NCI-H2171 treated with DMSO at 0.1 percent for 48 hours (cell line): Measurements from ENCODE around the gene PTPRN2.
"Not testable (repeated sequence)": the region's sequence is repeated elsewhere in the genome, so short reads cannot be mapped to it uniquely, and the experiment has no call there.

Source experiments
- DNase-seq: peaks from one replicate; lab custom pipeline; 2025; lab: John Stamatoyannopoulos, UW

Gene PTPRN2

DNA sequence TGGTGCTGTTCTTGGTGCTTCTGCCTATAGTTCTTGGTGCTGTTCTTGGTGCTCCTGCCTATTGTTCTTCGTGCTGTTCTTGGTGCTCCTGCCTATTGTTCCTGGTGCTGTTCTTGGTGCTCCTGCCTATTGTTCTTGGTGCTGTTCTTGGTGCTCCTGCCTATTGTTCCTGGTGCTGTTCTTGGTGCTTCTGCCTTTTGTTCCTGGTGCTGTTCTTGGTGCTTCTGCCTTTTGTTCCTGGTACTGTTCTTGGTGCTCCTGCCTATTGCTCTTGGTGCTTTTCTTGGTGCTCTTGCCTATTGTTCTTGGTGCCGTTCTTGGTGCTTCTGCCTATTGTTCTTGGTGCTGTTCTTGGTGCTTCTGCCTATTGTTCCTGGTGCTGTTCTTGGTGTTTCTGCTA lies 71.1 kb downstream of the PTPRN2 start:
- no peak for DNase-seq

GRCh38 chr7:158512869-158513268 lies 74.8 kb downstream of the PTPRN2 start:
- DNase-seq: no peak

- DNase-seq: no peak
These were observed 75.6 kb downstream of the PTPRN2 start for GRCh38 chr7:158512042-158512441.

- DNase-seq: no peak
These were observed 78.7 kb downstream of the PTPRN2 start for GRCh38 chr7:158508802-158509385.

DNA sequence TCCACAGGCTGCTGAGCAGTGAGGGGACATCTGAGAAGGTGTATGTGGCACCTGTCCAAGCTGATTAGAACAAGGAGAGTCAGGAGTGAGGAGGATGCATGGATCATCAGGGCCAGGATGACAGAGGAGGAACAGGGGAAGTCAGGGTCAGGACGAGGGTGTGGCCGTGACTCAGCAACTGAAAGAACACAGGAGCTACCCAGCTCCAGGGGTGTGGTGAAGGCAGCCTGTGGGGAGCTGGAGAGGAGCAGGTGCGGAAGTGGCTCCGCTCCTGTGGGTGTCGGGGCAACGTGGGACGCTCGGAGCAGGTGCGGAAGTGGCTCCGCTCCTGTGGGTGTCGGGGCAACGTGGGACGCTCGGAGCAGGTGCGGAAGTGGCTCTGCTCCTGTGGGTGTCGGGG lies 79.3 kb downstream of the PTPRN2 start:
- peak; percentile 57 for DNase-seq

DNA sequence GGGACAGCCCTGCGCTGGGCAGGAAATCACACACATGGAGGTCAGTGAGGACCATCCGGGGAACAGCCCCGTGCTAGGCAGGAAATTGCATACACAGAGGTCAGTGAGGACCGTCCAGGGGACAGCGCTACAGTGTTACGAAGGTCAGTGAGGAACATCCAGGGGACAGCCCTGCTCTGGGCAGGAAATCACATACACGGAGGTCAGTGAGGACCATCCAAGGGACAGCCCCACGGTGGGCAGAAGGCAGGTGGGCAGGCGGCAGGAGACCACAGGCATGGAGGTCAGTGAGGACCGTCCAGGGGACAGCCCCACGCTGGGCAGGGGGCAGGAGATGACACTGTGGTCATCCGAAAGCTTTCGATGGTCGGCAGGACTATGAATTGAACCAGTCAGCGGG lies 79.7 kb downstream of the PTPRN2 start:
- DNase-seq: no peak

GRCh38 chr7:158507175-158507574 lies 80.4 kb downstream of the PTPRN2 start:
- DNase-seq: not testable (repeated sequence)

- no peak for DNase-seq
These were observed 81.0 kb downstream of the PTPRN2 start for GRCh38 chr7:158506626-158507025.

DNA sequence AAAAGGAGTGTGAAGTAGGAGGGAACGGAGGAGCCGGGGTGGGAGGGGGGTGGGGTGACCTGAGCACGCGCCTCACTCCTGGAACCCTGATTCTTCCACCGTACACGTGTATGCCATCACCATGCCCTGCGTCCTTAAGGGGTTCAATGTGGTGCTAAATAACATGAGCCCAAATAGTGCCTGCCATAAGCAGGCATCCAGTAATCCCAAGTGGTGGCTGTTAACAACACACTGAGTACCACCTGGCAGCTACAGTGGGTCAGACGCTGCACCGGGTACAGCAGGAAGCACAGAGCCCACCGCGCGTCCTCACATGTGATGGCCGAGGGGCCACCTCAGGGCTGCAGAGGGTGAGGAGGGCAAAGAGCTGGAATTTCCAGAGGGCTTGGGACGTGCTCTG lies 81.9 kb downstream of the PTPRN2 start:
- no peak for DNase-seq

GRCh38 chr7:158502068-158502750 lies 85.4 kb downstream of the PTPRN2 start:
- no peak for DNase-seq

- no peak for DNase-seq
These were observed 86.1 kb downstream of the PTPRN2 start for GRCh38 chr7:158501393-158502067.

- no peak for DNase-seq
These were observed 87.0 kb downstream of the PTPRN2 start for GRCh38 chr7:158500651-158501052.

GRCh38 chr7:158499082-158499455 lies 88.6 kb downstream of the PTPRN2 start:
- DNase-seq: no peak

DNA sequence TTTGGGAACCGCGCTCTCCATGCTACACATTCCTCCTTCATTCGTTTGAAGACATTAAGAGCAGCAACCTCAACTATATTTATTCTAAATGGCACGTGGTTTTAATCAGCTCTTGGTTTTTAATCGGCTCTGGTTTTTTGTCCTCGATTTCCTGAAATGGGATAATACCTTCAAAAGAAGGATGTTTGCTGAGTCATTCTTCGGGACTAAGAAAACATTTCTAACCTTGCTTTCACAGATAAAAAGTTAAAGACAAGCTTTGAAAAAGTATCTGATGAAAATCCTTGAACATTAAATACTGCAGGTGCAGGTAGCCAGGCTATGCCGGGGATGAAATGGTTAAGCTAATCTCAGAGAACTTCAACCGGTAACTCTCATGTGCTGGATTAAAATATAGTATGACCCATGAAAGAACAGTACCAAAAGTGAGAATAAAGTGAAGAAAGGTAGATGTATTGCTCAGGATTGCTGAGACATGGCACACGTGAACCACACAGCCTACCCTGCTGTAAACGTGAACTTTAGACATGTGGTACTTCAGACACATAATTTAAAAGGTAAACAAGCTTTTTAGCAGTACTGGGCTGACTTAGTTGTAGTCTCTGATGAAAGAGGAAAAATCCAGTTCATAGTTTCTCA lies 89.1 kb downstream of the PTPRN2 start:
- DNase-seq: no peak

- no peak for DNase-seq
These were observed 90.0 kb downstream of the PTPRN2 start for GRCh38 chr7:158497627-158498026.

GRCh38 chr7:158495786-158496185 lies 91.8 kb downstream of the PTPRN2 start:
- no peak for DNase-seq

- DNase-seq: no peak
These were observed 92.4 kb downstream of the PTPRN2 start for GRCh38 chr7:158495216-158495615.

DNA sequence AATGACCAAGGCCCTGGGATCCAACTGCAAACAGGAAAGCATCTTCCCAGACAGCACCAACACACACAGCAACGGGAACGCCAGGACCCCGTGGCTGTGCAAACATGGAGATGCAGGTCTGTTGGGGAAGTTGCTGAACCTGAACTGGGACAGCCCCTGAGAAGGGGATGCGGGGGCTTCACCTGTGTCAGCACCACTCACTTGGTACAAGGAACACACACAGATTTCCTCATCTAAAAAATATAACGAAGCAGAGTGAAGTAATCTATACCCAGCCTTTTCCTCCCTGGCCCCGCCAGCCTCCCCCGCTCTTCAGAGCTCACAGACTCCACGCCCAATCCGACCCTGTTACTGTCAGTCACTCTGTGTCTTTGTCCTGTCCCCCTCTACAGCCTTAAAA lies 93.0 kb downstream of the PTPRN2 start:
- no peak for DNase-seq

GRCh38 chr7:158494162-158494586 lies 93.4 kb downstream of the PTPRN2 start:
- no peak for DNase-seq

DNA sequence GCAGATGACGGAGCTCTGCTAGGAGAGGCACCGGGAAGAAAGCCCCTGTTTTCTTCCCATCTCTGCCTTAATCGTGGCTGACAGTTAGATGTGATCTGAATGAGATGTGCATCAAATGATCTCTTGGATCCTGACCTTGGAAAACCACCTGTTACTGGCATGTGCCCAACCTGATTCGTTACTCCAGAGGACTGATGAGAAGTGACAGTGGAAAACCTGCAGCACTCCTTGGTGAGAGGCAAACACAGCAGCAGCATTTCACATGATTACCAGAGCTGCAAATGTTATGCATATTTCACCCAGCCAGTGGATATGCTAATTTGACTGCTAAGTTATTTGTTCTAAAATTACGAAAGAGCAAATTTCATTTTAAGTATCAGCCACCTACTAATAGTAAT lies 95.3 kb downstream of the PTPRN2 start:
- DNase-seq: no peak

- no peak for DNase-seq
These were observed 96.5 kb downstream of the PTPRN2 start for GRCh38 chr7:158491094-158491493.

DNA sequence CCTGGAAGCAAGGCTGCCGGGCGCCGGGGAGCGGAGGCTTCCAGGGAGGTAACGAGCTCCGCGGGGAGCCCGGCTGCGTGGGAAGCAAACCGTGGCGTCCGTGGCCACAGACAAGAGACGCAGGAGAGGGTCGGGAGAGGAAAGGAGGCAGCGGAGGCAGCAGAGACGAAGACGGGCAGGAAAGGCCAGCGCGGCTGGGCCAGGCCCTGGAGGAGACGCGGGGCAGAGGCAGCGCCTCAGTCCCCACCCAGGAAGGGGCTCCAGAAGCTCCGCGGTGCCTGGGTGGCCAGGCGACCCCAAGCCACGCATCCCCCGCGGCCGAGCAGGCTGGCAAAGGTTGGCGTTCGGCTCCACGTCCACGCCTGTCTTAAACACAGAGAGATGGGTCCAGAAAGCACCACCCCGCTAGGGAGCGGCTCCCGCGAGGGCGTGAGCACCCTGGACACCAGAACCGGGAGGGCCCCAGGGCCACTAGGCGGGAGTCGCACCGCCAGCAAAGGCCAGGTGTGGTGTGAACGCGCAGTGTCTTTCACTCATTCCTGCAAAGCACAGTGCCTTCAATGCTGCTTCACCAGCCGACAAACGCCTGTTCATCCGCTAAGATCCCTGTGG lies 97.3 kb downstream of the PTPRN2 start:
- no peak for DNase-seq
